K562 (cell line): ENCODE results near the gene NUBPL.

Source experiments
- CAMTA2 ChIP-seq: fragments of 250-450 bp; sonication (Bioruptor Pico); conservative IDR thresholded peaks from 2 replicates; pipeline ENCODE4 v1.5.1; 2022
- GABPB1 ChIP-seq: sonication (generic); formaldehyde crosslinking; IDR thresholded peaks from 2 replicates; pipeline ENCODE4 v1.8.0; 2022; ENCODE audit warnings: mild to moderate bottlenecking, missing genetic modification reagents
- GTF2F1 ChIP-seq: IDR thresholded peaks from 2 replicates; pipeline ENCODE4 v1.6.1; 2011; ENCODE audit warnings: low read depth, low read length, improper control_type of control experiment
- HMG20A ChIP-seq: fragments of 450-650 bp; formaldehyde crosslinking; conservative IDR thresholded peaks from 2 replicates; pipeline ENCODE4 v1.4.0; 2020; ENCODE audit warnings: mild to moderate bottlenecking, mixed read lengths
- KLF16 ChIP-seq: IDR thresholded peaks from 2 replicates; pipeline ENCODE4 v1.6.1; 2016; ENCODE audit warnings: antibody characterized with exemption
- NFATC3 ChIP-seq: fragments of 450-650 bp; IDR thresholded peaks from 2 replicates; pipeline ENCODE4 v1.6.1; 2017; ENCODE audit warnings: mild to moderate bottlenecking
- NFIC ChIP-seq: fragments of 450-650 bp; IDR thresholded peaks from 2 replicates; pipeline ENCODE4 v1.6.1; 2017; ENCODE audit warnings: mild to moderate bottlenecking, inconsistent platforms
- SAP30 ChIP-seq: fragments of 200-600 bp; sonication (generic); IDR thresholded peaks from 2 replicates; pipeline ENCODE4 v1.6.1; 2012; ENCODE audit warnings: borderline replicate concordance, low read depth, mild to moderate bottlenecking, moderate library complexity, low read length, control low read depth, inconsistent platforms; ENCODE audit not compliant: insufficient read depth, poor library complexity, severe bottlenecking
- TCFL5 ChIP-seq: fragments of 250-450 bp; sonication (Bioruptor Pico); conservative IDR thresholded peaks from 2 replicates; pipeline ENCODE4 v1.6.1; 2021; ENCODE audit warnings: mild to moderate bottlenecking, moderate library complexity, matching md5 sums
- ZBTB8A ChIP-seq: fragments of 450-650 bp; IDR thresholded peaks from 2 replicates; pipeline ENCODE4 v1.6.1; 2018; ENCODE audit warnings: mild to moderate bottlenecking, moderate library complexity; ENCODE audit not compliant: partially characterized antibody
- TF ChIP-seq, protein P1 (sequence below), 2 experiments: fragments of 450-650 bp; formaldehyde crosslinking in 1 of 2; IDR thresholded peaks; 2 replicates each; pipeline versions ENCODE4 v1.4.0 to v1.6.1; 2014 to 2020; ENCODE audit warnings: mild to moderate bottlenecking in 2 of 2, borderline replicate concordance in 1 of 2, low read depth in 1 of 2
- TF ChIP-seq, protein P2 (sequence below): fragments of 450-650 bp; IDR thresholded peaks from 2 replicates; pipeline ENCODE4 v1.6.1; 2016; ENCODE audit warnings: borderline replicate concordance
- TF ChIP-seq, protein P3 (sequence below): fragments of 450-650 bp; formaldehyde crosslinking; IDR thresholded peaks from 2 replicates; pipeline ENCODE4 v1.4.0; 2020; ENCODE audit warnings: mild to moderate bottlenecking

DNA sequence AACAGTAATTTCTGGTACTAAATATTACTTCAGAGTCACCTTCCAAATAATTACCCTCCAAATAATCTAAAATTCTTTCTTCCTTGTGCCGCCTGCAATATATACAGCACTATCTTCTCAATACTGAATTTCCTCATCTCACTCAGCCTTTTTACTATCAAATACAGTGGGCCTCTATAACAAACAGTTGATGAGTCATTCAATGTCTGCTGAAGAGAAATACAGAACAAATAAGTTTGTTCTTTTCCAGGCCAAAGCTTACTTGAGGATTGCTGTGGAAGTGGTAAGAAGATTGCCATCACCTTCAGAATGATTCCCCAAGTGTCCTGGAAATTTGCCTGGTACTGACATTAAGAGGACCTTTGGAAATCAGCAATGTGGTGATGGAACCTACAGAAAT, 297.7 kb downstream of the NUBPL start:
- TF ChIP-seq TCFL5 (no peak), HMG20A (no peak), GABPB1 (CRISPR knock-in tag) (no peak), CAMTA2 (CRISPR knock-in tag) (no peak), NFIC (no peak), KLF16 (no peak), GTF2F1 (no peak), SAP30 (no peak), NFATC3 (no peak), ZBTB8A (no peak)
- TF ChIP-seq, protein P1, sequence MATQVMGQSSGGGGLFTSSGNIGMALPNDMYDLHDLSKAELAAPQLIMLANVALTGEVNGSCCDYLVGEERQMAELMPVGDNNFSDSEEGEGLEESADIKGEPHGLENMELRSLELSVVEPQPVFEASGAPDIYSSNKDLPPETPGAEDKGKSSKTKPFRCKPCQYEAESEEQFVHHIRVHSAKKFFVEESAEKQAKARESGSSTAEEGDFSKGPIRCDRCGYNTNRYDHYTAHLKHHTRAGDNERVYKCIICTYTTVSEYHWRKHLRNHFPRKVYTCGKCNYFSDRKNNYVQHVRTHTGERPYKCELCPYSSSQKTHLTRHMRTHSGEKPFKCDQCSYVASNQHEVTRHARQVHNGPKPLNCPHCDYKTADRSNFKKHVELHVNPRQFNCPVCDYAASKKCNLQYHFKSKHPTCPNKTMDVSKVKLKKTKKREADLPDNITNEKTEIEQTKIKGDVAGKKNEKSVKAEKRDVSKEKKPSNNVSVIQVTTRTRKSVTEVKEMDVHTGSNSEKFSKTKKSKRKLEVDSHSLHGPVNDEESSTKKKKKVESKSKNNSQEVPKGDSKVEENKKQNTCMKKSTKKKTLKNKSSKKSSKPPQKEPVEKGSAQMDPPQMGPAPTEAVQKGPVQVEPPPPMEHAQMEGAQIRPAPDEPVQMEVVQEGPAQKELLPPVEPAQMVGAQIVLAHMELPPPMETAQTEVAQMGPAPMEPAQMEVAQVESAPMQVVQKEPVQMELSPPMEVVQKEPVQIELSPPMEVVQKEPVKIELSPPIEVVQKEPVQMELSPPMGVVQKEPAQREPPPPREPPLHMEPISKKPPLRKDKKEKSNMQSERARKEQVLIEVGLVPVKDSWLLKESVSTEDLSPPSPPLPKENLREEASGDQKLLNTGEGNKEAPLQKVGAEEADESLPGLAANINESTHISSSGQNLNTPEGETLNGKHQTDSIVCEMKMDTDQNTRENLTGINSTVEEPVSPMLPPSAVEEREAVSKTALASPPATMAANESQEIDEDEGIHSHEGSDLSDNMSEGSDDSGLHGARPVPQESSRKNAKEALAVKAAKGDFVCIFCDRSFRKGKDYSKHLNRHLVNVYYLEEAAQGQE (IDR thresholded peaks at IDR 0.05; ENCODE audit: borderline replicate concordance) = no peak
- TF ChIP-seq, protein P1 (CRISPR knock-in tag; IDR thresholded peaks at IDR 0.05; ENCODE audit: low read depth) = no peak
- TF ChIP-seq, protein P2, sequence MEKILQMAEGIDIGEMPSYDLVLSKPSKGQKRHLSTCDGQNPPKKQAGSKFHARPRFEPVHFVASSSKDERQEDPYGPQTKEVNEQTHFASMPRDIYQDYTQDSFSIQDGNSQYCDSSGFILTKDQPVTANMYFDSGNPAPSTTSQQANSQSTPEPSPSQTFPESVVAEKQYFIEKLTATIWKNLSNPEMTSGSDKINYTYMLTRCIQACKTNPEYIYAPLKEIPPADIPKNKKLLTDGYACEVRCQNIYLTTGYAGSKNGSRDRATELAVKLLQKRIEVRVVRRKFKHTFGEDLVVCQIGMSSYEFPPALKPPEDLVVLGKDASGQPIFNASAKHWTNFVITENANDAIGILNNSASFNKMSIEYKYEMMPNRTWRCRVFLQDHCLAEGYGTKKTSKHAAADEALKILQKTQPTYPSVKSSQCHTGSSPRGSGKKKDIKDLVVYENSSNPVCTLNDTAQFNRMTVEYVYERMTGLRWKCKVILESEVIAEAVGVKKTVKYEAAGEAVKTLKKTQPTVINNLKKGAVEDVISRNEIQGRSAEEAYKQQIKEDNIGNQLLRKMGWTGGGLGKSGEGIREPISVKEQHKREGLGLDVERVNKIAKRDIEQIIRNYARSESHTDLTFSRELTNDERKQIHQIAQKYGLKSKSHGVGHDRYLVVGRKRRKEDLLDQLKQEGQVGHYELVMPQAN = no peak
- TF ChIP-seq, protein P3, sequence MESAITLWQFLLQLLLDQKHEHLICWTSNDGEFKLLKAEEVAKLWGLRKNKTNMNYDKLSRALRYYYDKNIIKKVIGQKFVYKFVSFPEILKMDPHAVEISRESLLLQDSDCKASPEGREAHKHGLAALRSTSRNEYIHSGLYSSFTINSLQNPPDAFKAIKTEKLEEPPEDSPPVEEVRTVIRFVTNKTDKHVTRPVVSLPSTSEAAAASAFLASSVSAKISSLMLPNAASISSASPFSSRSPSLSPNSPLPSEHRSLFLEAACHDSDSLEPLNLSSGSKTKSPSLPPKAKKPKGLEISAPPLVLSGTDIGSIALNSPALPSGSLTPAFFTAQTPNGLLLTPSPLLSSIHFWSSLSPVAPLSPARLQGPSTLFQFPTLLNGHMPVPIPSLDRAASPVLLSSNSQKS (CRISPR knock-in tag) = no peak
